Activated gamma-delta T cell treated with Interleukin-2 at 50 U/mL for 16 hours (primary cell): ENCODE results near the gene MRGPRD.

Source experiments
- DNase-seq: peaks from one replicate; pipeline ENCODE4 v3.0.0-alpha.2; 2020

MRGPRD gene

GRCh38 chr11:68930991-68931855, 49.6 kb downstream of the MRGPRD start:
- no peak for DNase-seq
